Sigmoid colon (tissue), 7 donors: Measurements from ENCODE around the gene SGCD. TPM values are rescaled to one million over a fixed set of nuclear protein-coding genes. Genes with fewer than 3 reads are reported as not detected.

ENCODE experiments used
- DNase-seq: peaks from one replicate; pipeline ENCODE4 v3.0.0-alpha.2; 2019
- H3K27ac ChIP-seq, 4 donors: fragments of 200-600 bp; sonication (generic); one replicate each; pipeline ENCODE4 v1.5.1; 2016 to 2019; ENCODE audit warnings: mild to moderate bottlenecking in 1 of 4
- H3K27me3 ChIP-seq, 3 donors: fragments of 200-600 bp; sonication (generic); one replicate each; pipeline ENCODE4 v1.5.1; 2019; ENCODE audit warnings: mild to moderate bottlenecking in 1 of 3
- H3K36me3 ChIP-seq, 4 donors: fragments of 200-600 bp; sonication (generic); one replicate each; pipeline ENCODE4 v1.5.1; 2016 to 2019
- H3K4me1 ChIP-seq, 4 donors: fragments of 200-600 bp; sonication (generic); one replicate each; pipeline ENCODE4 v1.5.1; 2017 to 2019
- H3K4me3 ChIP-seq, 4 donors: fragments of 200-600 bp; sonication (generic); one replicate each; pipeline ENCODE4 v1.5.1; 2017 to 2019; ENCODE audit warnings: mild to moderate bottlenecking in 2 of 4, moderate library complexity in 1 of 4
- H3K9me3 ChIP-seq, 4 donors: fragments of 200-600 bp in 3 of 4; sonication (generic) in 3 of 4; one replicate each; pipeline versions ENCODE4 v1.5.1 to v1.6.1; 2013 to 2019
- EP300 ChIP-seq, 4 donors: sonication (generic); formaldehyde crosslinking; IDR thresholded peaks; one replicate each; pipeline ENCODE4 v1.6.1; 2017; ENCODE audit warnings: antibody characterized with exemption in 4 of 4
- POLR2A ChIP-seq, 2 donors: fragments of 450-650 bp; IDR thresholded peaks; one replicate each; pipeline ENCODE4 v1.6.1; 2016; ENCODE audit warnings: antibody characterized with exemption in 2 of 2, mild to moderate bottlenecking in 2 of 2, moderate library complexity in 2 of 2
- POLR2AphosphoS5 ChIP-seq, 4 donors: sonication (generic); formaldehyde crosslinking; IDR thresholded peaks; one replicate each; pipeline ENCODE4 v1.6.1; 2017; ENCODE audit warnings: antibody characterized with exemption in 4 of 4
- whole genome bisulfite sequencing, 2 donors: extraction: QIAGEN DNeasy Blood & Tissue Kit; methylation state at CpG; one replicate each; pipeline ENCODE4 v1.1.7; 2013; 5-methylcytosine and 5-hydroxymethylcytosine counted together
- intact Hi-C: fragments of 100-400 bp; cut with DNase I; formaldehyde crosslinking; loops from one replicate; pipeline ENCODE4 v1.15.1; 2023
- polyA plus RNA-seq, 3 donors: library from polyadenylated mRNA; stranded (reverse); fragments of 200-250 nt; gene quantifications; one replicate each; pipeline ENCODE4 v1.2.3, GENCODE V29; 2013
- total RNA-seq, 4 donors: library from RNA; depleted of rRNA; stranded (reverse); fragments of >200 nt; gene quantifications; one replicate each; pipeline ENCODE4 v1.1.0, GENCODE V29; 2016
- TF ChIP-seq, protein P1 (sequence below), 4 experiments: fragments of 450-650 bp in 3 of 4; fragments of 200-600 bp in 1 of 4; IDR thresholded peaks; one replicate each; pipeline ENCODE4 v1.5.1; 2016 to 2019; ENCODE audit warnings: antibody characterized with exemption in 4 of 4, mild to moderate bottlenecking in 3 of 4, moderate library complexity in 2 of 4
- donor health status: healthy with polysubstance abuse.
- donor health status: Bipolar disorder and iron deficiency.
- donor health status: healthy.

The SGCD gene
- total and polyA plus RNA-seq, 7 donors = under 0.01 to 34.3 (median 8.2) TPM

DNA sequence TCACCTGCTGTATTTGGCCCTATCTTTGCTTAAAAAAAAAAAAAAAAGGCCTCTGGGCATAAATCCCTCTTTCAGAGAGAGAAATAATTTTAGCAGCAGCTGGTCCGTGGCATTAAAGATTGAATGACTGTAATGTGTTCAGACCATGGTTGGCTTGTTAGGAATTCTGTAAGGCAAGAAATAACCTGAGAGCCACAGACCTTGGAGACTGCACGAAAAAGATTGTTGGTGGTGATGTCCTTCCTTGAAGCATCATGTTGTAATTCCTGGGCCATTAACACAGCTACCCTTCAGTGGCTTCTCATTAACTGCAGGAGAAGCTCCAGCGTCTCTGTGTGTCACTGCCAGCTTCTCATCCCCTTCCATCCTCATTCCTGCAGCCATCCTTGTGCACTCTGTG is 79.0 kb downstream of the SGCD start:
- Histone ChIP-seq H3K27ac (peak overlapping the region in 1 of 4 donors; percentile 13), H3K9me3 (no peaks in the 10 kb centered on the region), H3K4me3 (no peak overlapping the region), H3K4me1 (peaks cover 3 to 15% (median 12%) of the 10 kb centered on the region in 4 donors), H3K27me3 (no peaks in the 10 kb centered on the region), H3K36me3 (no peaks in the 10 kb centered on the region)
- intact Hi-C loops = no loop called here
- 58 to 73% methylated on average over 3 of the region's 3 CpGs for WGBS, 2 donors
- TF ChIP-seq EP300 (IDR thresholded peaks at IDR 0.05) = no peak
- TF ChIP-seq POLR2AphosphoS5 (IDR thresholded peaks at IDR 0.05) = no peak
- TF ChIP-seq, protein P1, sequence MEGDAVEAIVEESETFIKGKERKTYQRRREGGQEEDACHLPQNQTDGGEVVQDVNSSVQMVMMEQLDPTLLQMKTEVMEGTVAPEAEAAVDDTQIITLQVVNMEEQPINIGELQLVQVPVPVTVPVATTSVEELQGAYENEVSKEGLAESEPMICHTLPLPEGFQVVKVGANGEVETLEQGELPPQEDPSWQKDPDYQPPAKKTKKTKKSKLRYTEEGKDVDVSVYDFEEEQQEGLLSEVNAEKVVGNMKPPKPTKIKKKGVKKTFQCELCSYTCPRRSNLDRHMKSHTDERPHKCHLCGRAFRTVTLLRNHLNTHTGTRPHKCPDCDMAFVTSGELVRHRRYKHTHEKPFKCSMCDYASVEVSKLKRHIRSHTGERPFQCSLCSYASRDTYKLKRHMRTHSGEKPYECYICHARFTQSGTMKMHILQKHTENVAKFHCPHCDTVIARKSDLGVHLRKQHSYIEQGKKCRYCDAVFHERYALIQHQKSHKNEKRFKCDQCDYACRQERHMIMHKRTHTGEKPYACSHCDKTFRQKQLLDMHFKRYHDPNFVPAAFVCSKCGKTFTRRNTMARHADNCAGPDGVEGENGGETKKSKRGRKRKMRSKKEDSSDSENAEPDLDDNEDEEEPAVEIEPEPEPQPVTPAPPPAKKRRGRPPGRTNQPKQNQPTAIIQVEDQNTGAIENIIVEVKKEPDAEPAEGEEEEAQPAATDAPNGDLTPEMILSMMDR (IDR thresholded peaks at IDR 0.05) = no peak
- no peak for TF ChIP-seq POLR2A (IDR thresholded peaks at IDR 0.05)
- no peak for DNase-seq

DNA sequence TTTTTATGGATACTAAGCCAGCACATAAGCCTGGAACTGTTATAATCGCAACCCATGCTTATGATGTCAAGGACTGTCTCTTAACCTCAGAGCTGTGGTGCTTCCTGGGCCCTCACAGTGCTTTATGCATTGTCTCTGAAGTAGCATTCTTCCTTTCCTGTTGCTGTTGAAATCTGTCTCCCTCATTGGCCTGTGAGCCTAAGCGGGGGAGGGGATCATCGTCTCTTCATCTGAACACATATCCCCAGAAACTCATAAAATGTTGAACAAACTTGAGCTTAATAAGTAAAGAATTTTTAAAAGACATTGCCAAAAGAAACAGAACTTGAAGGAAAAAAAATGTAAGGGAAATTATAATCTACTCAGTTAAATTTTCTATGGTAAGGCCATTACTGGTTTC is 80.3 kb downstream of the SGCD start:
- no peaks in the 10 kb centered on the region for H3K9me3 ChIP-seq
- no peaks in the 10 kb centered on the region for H3K27me3 ChIP-seq
- no peak overlapping the region for H3K4me3 ChIP-seq
- 87 to 89% methylated on average over 3 of the region's 3 CpGs for WGBS, 2 donors
- no peak overlapping the region for H3K27ac ChIP-seq
- H3K36me3 ChIP-seq = no peaks in the 10 kb centered on the region
- intact Hi-C loops = no loop called here
- no peak for TF ChIP-seq POLR2AphosphoS5 (IDR thresholded peaks at IDR 0.05)
- no peak for TF ChIP-seq POLR2A (IDR thresholded peaks at IDR 0.05)
- TF ChIP-seq, protein P1 (IDR thresholded peaks at IDR 0.05) = no peak
- TF ChIP-seq EP300 (IDR thresholded peaks at IDR 0.05) = no peak
- no peak for DNase-seq
- peaks cover 3 to 27% (median 20%) of the 10 kb centered on the region in 4 donors for H3K4me1 ChIP-seq

DNA sequence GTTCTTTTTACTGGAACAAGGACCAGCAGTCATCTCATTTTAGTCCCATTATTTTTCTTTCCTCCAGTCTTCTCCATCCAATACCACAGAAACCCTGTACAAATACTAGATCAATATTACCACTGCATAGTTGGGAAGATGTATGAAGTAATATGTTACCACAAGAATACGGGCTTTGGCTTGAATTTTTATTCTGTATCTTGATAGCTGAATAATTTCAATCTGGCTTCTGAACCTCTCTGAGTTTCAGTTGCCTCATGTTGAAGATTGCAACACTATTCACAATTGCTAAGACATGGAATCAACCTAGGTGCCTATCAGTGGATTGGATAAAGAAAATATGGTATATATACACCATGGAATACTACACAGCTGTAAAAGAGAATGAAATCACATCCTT is 82.9 kb downstream of the SGCD start:
- H3K27me3 ChIP-seq = no peaks in the 10 kb centered on the region
- H3K9me3 ChIP-seq = no peaks in the 10 kb centered on the region
- intact Hi-C loops = loop anchor here (2.0 kb wide), 1 partner anchor 65 kb away; no protein-coding TSS in a partner anchor
- H3K4me3 ChIP-seq = no peak overlapping the region
- no peaks in the 10 kb centered on the region for H3K36me3 ChIP-seq
- peak overlapping the region in 2 of 4 donors; percentile 69 to 78 for H3K27ac ChIP-seq
- 83 to 89% methylated on average over 1 of the region's 1 CpG for WGBS, 2 donors
- no peak for DNase-seq
- TF ChIP-seq POLR2A (IDR thresholded peaks at IDR 0.05) (no peak), POLR2AphosphoS5 (IDR thresholded peaks at IDR 0.05) (no peak), EP300 (IDR thresholded peaks at IDR 0.05) (no peak)
- TF ChIP-seq, protein P1 (IDR thresholded peaks at IDR 0.05) = no peak
- H3K4me1 ChIP-seq = peaks cover 3 to 42% (median 29%) of the 10 kb centered on the region in 4 donors

DNA sequence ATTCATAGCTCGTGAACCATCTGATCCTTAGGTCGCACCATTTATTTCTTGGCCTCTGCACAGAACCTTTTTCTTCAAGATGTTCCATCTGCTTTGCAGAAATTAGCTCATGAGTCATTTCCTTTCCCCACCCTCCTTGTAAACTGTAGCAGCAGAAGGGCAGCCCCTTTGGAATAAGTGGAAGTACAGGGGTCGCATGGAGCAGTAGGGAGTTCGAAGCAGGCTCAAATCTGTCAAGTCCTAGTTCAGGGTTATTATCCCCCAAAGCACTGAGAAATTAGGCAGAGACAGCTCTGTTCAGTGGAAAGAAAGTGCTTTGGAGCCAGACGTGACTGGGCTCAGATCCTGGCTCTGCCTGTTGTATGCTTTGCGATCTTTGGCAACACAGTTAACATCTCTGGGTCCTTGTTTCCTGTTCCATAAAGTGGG is 84.2 kb downstream of the SGCD start:
- peak overlapping the region; percentile 67 to 78 (median 70) for H3K27ac ChIP-seq
- H3K4me1 ChIP-seq = peaks cover 3 to 49% (median 32%) of the 10 kb centered on the region in 4 donors
- H3K9me3 ChIP-seq = no peaks in the 10 kb centered on the region
- no peak for DNase-seq
- WGBS, 2 donors = 30 to 39% methylated on average over 6 of the region's 6 CpGs
- H3K27me3 ChIP-seq = no peaks in the 10 kb centered on the region
- H3K4me3 ChIP-seq = peak overlapping the region in 2 of 4 donors; percentile 4 to 29
- TF ChIP-seq EP300 (IDR thresholded peaks at IDR 0.05) = no peak
- TF ChIP-seq, protein P1 (IDR thresholded peaks at IDR 0.05) = no peak
- TF ChIP-seq POLR2A (IDR thresholded peaks at IDR 0.05) = no peak
- no peak for TF ChIP-seq POLR2AphosphoS5 (IDR thresholded peaks at IDR 0.05)
- intact Hi-C loops = loop anchor here (2.0 kb wide), 1 partner anchor 64 kb away; no protein-coding TSS in a partner anchor
- no peaks in the 10 kb centered on the region for H3K36me3 ChIP-seq

DNA sequence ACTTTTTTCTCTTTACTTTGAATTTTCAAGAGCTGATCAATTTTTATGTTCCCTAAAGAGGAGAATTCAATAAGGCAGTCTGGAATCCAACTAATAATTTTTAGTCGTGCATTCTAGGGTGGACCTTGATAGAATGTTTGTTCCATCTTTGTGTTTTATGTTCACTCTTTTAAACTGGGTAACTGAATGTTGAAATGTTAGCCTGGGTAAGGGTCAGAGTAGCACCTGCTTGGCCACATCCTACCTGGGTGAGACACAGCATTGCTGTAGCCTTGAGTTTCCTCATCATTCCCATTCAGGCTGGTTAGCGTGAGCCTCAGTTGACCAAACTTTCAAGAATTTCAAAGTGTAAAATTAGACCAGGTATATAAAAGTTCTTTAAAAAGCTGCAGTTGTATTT is 85.0 kb downstream of the SGCD start:
- no peaks in the 10 kb centered on the region for H3K9me3 ChIP-seq
- H3K4me3 ChIP-seq = no peak overlapping the region
- no peak for DNase-seq
- TF ChIP-seq, protein P1 (IDR thresholded peaks at IDR 0.05) = no peak
- no peak for TF ChIP-seq POLR2AphosphoS5 (IDR thresholded peaks at IDR 0.05)
- TF ChIP-seq POLR2A (IDR thresholded peaks at IDR 0.05) = no peak
- TF ChIP-seq EP300 (IDR thresholded peaks at IDR 0.05) = no peak
- peak overlapping the region; percentile 35 to 78 (median 68) for H3K27ac ChIP-seq
- peaks cover 3 to 49% (median 32%) of the 10 kb centered on the region in 4 donors for H3K4me1 ChIP-seq
- no peaks in the 10 kb centered on the region for H3K27me3 ChIP-seq
- WGBS, 2 donors = 50 to 82% methylated on average over 2 of the region's 2 CpGs
- no peaks in the 10 kb centered on the region for H3K36me3 ChIP-seq
- intact Hi-C loops = loop anchor here (2.0 kb wide), 1 partner anchor 63 kb away; no protein-coding TSS in a partner anchor
